Liver (tissue), 3 donors: ENCODE data around the gene STARD9.
"Not testable (repeated sequence)": the region's sequence is repeated elsewhere in the genome, so short reads cannot be mapped to it uniquely, and the experiment has no call there.

Source experiments
- CTCF ChIP-seq: fragments of 150-350 bp; IDR thresholded peaks from 2 replicates; pipeline ENCODE4 v1.5.1; 2017; ENCODE audit warnings: improper control_type of control experiment, low read depth, low read length; ENCODE audit not compliant: missing input control
- FOXA1 ChIP-seq: IDR thresholded peaks from 2 replicates; pipeline ENCODE4 v1.6.1; 2016; ENCODE audit warnings: antibody characterized with exemption
- FOXA2 ChIP-seq: IDR thresholded peaks from 2 replicates; pipeline ENCODE4 v1.6.1; 2016; ENCODE audit warnings: antibody characterized with exemption
- HNF4G ChIP-seq: IDR thresholded peaks from 2 replicates; pipeline ENCODE4 v1.6.1; 2016; ENCODE audit warnings: antibody characterized with exemption
- JUND ChIP-seq, 2 donors: IDR thresholded peaks; 2 replicates each; pipeline ENCODE4 v1.6.1; 2016; ENCODE audit warnings: antibody characterized with exemption in 2 of 2
- RAD21 ChIP-seq, 2 donors: IDR thresholded peaks; 2 replicates each; pipeline ENCODE4 v1.6.1; 2016; ENCODE audit warnings: antibody characterized with exemption in 2 of 2, mild to moderate bottlenecking in 2 of 2
- SP1 ChIP-seq: IDR thresholded peaks from 2 replicates; pipeline ENCODE4 v1.6.1; 2018; ENCODE audit warnings: antibody characterized with exemption, mild to moderate bottlenecking
- ZBTB33 ChIP-seq: IDR thresholded peaks from 2 replicates; pipeline ENCODE4 v1.6.1; 2016; ENCODE audit warnings: antibody characterized with exemption
- TF ChIP-seq, protein P1 (sequence below): IDR thresholded peaks from 2 replicates; pipeline ENCODE4 v1.6.1; 2016; ENCODE audit warnings: antibody characterized with exemption, mild to moderate bottlenecking
- TF ChIP-seq, protein P2 (sequence below): IDR thresholded peaks from 2 replicates; pipeline ENCODE4 v1.6.1; 2016; ENCODE audit warnings: antibody characterized with exemption
- donor health status: healthy.
- donor health status: healthy.

DNA sequence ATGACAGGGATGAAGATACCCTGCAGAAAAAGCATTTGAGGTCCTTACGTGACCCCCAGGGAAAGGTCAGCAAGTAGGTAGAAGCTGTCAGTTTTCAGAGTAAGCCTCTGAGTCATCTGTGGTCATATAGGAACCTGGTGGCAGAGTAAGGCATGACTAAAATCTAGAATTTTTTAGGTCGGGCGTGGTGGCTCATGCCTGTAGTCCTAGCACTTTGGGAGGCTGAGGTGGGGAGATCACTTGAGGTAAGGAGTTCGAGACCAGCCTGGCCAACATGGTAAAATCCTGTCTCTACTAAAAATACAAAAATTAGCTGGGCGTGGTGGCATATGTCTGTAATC lies 104.7 kb downstream of the STARD9 start:
- TF ChIP-seq, protein P1, sequence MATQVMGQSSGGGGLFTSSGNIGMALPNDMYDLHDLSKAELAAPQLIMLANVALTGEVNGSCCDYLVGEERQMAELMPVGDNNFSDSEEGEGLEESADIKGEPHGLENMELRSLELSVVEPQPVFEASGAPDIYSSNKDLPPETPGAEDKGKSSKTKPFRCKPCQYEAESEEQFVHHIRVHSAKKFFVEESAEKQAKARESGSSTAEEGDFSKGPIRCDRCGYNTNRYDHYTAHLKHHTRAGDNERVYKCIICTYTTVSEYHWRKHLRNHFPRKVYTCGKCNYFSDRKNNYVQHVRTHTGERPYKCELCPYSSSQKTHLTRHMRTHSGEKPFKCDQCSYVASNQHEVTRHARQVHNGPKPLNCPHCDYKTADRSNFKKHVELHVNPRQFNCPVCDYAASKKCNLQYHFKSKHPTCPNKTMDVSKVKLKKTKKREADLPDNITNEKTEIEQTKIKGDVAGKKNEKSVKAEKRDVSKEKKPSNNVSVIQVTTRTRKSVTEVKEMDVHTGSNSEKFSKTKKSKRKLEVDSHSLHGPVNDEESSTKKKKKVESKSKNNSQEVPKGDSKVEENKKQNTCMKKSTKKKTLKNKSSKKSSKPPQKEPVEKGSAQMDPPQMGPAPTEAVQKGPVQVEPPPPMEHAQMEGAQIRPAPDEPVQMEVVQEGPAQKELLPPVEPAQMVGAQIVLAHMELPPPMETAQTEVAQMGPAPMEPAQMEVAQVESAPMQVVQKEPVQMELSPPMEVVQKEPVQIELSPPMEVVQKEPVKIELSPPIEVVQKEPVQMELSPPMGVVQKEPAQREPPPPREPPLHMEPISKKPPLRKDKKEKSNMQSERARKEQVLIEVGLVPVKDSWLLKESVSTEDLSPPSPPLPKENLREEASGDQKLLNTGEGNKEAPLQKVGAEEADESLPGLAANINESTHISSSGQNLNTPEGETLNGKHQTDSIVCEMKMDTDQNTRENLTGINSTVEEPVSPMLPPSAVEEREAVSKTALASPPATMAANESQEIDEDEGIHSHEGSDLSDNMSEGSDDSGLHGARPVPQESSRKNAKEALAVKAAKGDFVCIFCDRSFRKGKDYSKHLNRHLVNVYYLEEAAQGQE: not testable (repeated sequence)
- not testable (repeated sequence) for TF ChIP-seq CTCF; SP1; ZBTB33; JUND (IDR thresholded peaks at IDR 0.05); FOXA1; FOXA2; HNF4G; RAD21 (IDR thresholded peaks at IDR 0.05)
- TF ChIP-seq, protein P2, sequence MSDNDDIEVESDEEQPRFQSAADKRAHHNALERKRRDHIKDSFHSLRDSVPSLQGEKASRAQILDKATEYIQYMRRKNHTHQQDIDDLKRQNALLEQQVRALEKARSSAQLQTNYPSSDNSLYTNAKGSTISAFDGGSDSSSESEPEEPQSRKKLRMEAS: not testable (repeated sequence)
